ENCODE measurements around the gene LRG1.

GRCh38 chr19:4500841-4501591, 38.8 kb downstream of the LRG1 start:
- TF ChIP-seq POLR2A (IDR thresholded peaks at IDR 0.05) (no peak), CTCF (IDR thresholded peaks at IDR 0.05) (no peak)

Data from ovary (tissue), 3 donors.